Skeletal muscle tissue (tissue), 4 donors: Measurements from ENCODE around the gene MICAL2. TPM values are rescaled to one million over a fixed set of nuclear protein-coding genes. Genes with fewer than 3 reads are reported as not detected.
A peak's percentile ranks its signal among the peaks of the same experiment; 100 is the strongest.

Experiments used
- H3K27ac ChIP-seq: one replicate; pipeline ENCODE4 v1.7.0; 2013; ENCODE audit warnings: mild to moderate bottlenecking, low read depth, low read length, inconsistent platforms
- H3K27me3 ChIP-seq, 3 donors: one replicate each; pipeline ENCODE4 v1.7.0; 2013; ENCODE audit warnings: low read length in 3 of 3; ENCODE audit not compliant: control insufficient read depth in 3 of 3, insufficient read depth in 3 of 3
- H3K36me3 ChIP-seq, 3 donors: one replicate each; pipeline ENCODE4 v1.7.0; 2013; ENCODE audit warnings: low read length in 3 of 3; ENCODE audit not compliant: control insufficient read depth in 3 of 3, insufficient read depth in 3 of 3
- H3K4me1 ChIP-seq, 3 donors: one replicate each; pipeline ENCODE4 v1.7.0; 2013; ENCODE audit warnings: low read length in 3 of 3, mild to moderate bottlenecking in 3 of 3; ENCODE audit not compliant: control insufficient read depth in 3 of 3, insufficient read depth in 3 of 3
- H3K4me3 ChIP-seq, 3 donors: one replicate each; pipeline ENCODE4 v1.7.0; 2013; ENCODE audit warnings: low read length in 3 of 3
- H3K9ac ChIP-seq, 3 donors: one replicate each; pipeline ENCODE4 v1.7.0; 2013; ENCODE audit warnings: low read length in 3 of 3, mild to moderate bottlenecking in 3 of 3, moderate library complexity in 2 of 3, low read depth in 1 of 3
- H3K9me3 ChIP-seq, 3 donors: one replicate each; pipeline ENCODE4 v1.7.0; 2013; ENCODE audit warnings: low read length in 3 of 3; ENCODE audit not compliant: control insufficient read depth in 3 of 3
- total RNA-seq: library from RNA; depleted of rRNA; stranded (reverse); fragments of >200 nt; gene quantifications from one replicate; pipeline ENCODE4 v1.2.3, GENCODE V29; 2014
- donor health status: Osteomylitis.

Gene MICAL2
- total RNA-seq, 1 donor from 2014 or later: 35.5 TPM

DNA sequence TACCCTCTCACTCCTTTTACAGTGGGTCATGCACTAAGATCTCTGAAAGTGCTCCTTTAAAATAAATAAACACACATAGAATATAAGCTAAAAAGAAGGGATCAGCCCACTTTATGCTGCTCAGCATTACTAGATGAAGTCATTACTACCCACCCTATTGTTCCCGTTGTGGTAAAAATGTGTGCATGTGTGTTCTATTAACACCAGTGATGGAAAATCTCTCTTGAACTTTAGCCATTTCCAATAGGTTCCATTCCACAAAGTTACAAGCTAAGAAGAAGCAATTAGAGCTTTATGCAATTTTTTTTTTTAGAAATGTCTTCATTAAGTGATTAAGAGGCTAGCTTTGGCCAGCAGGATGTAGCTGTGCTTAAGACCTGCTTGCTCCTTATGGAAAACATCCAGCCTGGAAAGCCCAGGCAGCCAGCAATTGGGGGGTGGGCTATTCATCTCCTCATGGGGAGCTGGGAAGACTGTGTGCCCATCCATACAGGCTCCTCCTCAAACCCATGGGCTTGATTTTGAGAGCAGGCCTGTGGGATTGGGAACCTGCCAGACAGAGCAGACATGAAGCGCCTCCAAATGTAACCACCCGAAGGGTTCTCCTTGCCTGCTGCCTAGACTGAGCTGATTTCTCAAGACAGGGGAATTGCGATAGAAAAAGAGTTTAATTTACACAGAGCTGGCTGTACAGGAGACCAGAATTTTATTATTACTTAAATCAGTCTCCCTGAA is 174.1 kb downstream of the MICAL2 start:
- no peak overlapping the region for H3K4me3 ChIP-seq
- no peak overlapping the region for H3K9ac ChIP-seq
- no peaks in the 10 kb centered on the region for H3K9me3 ChIP-seq
- H3K4me1 ChIP-seq: peaks cover 21 to 26% (median 23%) of the 10 kb centered on the region in 3 donors
- H3K27ac ChIP-seq: no peak overlapping the region
- H3K36me3 ChIP-seq: no peaks in the 10 kb centered on the region
- no peaks in the 10 kb centered on the region for H3K27me3 ChIP-seq

DNA sequence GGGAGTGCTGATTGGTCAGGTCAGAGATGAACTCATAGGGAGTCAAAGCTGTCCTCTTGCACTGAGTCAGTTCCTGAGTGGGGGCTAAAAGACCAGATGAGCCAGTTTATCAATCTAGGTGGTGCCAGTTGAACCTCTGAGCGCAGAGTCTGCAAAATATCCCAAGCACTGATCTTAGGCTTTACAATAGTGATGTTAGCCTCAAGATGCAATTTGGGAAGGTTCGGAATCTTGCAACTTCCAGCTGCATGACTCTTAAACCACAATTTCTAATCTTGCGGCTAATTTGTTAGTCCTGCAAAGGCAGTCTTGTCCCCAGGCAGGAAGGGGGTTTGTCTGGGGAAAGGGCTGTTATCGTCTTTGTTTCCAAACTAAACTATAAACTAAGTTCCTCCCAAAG is 174.7 kb downstream of the MICAL2 start:
- no peaks in the 10 kb centered on the region for H3K36me3 ChIP-seq
- H3K9ac ChIP-seq: no peak overlapping the region
- H3K27ac ChIP-seq: no peak overlapping the region
- no peaks in the 10 kb centered on the region for H3K9me3 ChIP-seq
- no peak overlapping the region for H3K4me3 ChIP-seq
- peaks cover 21 to 26% (median 23%) of the 10 kb centered on the region in 3 donors for H3K4me1 ChIP-seq
- no peaks in the 10 kb centered on the region for H3K27me3 ChIP-seq

DNA sequence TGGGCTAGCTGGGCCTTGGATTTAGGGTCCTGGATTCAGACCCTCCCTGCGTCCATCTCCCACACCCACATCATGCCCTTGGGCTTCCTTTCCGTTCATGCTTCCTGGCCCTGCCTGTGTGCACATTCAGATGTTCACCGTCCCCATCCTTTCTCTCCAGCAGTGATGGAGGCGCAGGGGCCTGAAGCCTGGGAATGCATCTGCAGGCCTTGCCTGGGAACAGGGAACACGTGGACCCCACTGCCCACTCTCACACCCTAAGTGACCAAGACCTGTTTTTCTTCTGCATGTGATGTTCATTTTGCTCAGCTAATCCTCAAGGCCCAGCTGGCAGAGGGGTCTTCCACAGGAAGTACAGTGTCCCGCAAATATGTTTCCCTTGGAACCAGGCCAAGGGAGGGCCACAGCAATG is 175.4 kb downstream of the MICAL2 start:
- Histone ChIP-seq H3K9ac (no peak overlapping the region), H3K27me3 (no peaks in the 10 kb centered on the region), H3K9me3 (no peaks in the 10 kb centered on the region), H3K36me3 (no peaks in the 10 kb centered on the region), H3K4me1 (peaks cover 21 to 26% (median 23%) of the 10 kb centered on the region in 3 donors), H3K4me3 (no peak overlapping the region), H3K27ac (peak overlapping the region; percentile 15)

GRCh38 chr11:12286606-12287005 is 176.2 kb downstream of the MICAL2 start:
- H3K27me3 ChIP-seq: no peaks in the 10 kb centered on the region
- H3K36me3 ChIP-seq: no peaks in the 10 kb centered on the region
- no peak overlapping the region for H3K9ac ChIP-seq
- no peaks in the 10 kb centered on the region for H3K9me3 ChIP-seq
- no peak overlapping the region for H3K27ac ChIP-seq
- peaks cover 21 to 26% (median 23%) of the 10 kb centered on the region in 3 donors for H3K4me1 ChIP-seq
- no peak overlapping the region for H3K4me3 ChIP-seq

DNA sequence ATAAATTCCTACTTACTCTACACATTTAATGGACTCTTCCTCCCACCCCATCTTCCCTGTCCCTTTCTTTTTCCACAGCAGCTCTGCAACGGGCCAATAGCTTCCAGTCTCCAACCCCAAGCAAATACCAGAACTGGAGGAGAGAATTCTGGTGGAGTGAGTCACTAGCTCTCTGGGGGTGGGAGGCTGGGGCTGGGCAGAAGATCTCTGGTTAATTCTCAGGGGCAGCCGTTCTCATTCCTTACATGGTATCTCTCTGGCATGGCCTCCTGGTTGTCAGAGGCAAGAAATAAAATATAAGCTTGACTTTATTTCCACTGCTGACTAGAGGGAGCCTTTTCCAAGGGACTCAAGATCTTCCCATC is 176.6 kb downstream of the MICAL2 start:
- Histone ChIP-seq H3K9me3 (no peaks in the 10 kb centered on the region), H3K27me3 (no peaks in the 10 kb centered on the region), H3K27ac (peak overlapping the region; percentile 82), H3K4me1 (peaks cover 20 to 26% (median 23%) of the 10 kb centered on the region in 3 donors), H3K9ac (no peak overlapping the region), H3K4me3 (no peak overlapping the region), H3K36me3 (no peaks in the 10 kb centered on the region)

GRCh38 chr11:12287374-12288211 is 177.2 kb downstream of the MICAL2 start:
- peaks cover 20 to 26% (median 23%) of the 10 kb centered on the region in 3 donors for H3K4me1 ChIP-seq
- no peaks in the 10 kb centered on the region for H3K36me3 ChIP-seq
- peak overlapping the region; percentile 82 for H3K27ac ChIP-seq
- H3K27me3 ChIP-seq: no peaks in the 10 kb centered on the region
- no peaks in the 10 kb centered on the region for H3K9me3 ChIP-seq
- H3K4me3 ChIP-seq: no peak overlapping the region
- H3K9ac ChIP-seq: peak overlapping the region in 1 of 3 donors; percentile 33

DNA sequence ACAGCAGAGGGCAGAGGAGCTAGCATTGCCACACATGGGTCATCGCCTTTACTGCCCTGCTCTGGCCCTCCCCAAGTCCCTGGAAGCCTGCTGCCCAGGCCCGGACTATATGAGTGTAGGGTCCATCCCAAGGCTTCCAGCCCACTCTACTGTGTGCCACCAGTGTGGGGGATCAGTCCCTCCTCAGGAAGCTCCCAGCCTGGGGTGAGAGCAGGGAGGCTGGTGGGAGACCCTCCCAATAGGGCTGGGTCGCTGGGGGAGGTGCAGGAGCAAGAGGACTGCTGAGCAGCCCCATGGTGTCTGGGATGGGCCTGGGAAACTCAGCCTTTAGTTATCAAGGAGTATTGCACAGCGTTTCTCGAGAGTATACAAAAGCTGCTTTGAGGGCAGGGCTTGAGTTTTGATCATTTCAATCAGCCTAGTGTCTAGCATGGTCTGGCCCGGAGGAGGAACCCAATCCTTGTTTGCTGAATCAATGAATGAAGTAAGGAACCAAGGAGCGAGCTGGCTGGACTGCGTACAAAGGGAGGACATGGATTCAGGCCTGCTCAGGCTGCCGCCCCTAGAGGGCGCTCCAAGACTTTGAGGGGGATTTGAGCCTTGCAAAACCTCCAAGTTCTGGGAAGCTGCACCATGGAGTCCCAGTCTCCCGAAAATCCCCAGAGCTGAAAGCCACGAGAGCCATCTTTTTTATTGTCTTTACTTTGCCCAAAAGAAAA is 178.0 kb downstream of the MICAL2 start:
- Histone ChIP-seq H3K9me3 (no peaks in the 10 kb centered on the region), H3K4me3 (no peak overlapping the region), H3K9ac (peak overlapping the region in 2 of 3 donors; percentile 30 to 33), H3K27ac (peak overlapping the region; percentile 82), H3K36me3 (no peaks in the 10 kb centered on the region), H3K27me3 (no peaks in the 10 kb centered on the region), H3K4me1 (peaks cover 22 to 26% (median 23%) of the 10 kb centered on the region in 3 donors)

GRCh38 chr11:12288931-12289666 is 178.7 kb downstream of the MICAL2 start:
- no peaks in the 10 kb centered on the region for H3K9me3 ChIP-seq
- H3K27ac ChIP-seq: no peak overlapping the region
- peaks cover 22 to 26% (median 23%) of the 10 kb centered on the region in 3 donors for H3K4me1 ChIP-seq
- no peaks in the 10 kb centered on the region for H3K27me3 ChIP-seq
- H3K9ac ChIP-seq: no peak overlapping the region
- H3K4me3 ChIP-seq: no peak overlapping the region
- no peaks in the 10 kb centered on the region for H3K36me3 ChIP-seq

- no peak overlapping the region for H3K27ac ChIP-seq
- no peak overlapping the region for H3K9ac ChIP-seq
- no peaks in the 10 kb centered on the region for H3K27me3 ChIP-seq
- peaks cover 22 to 26% (median 23%) of the 10 kb centered on the region in 3 donors for H3K4me1 ChIP-seq
- H3K36me3 ChIP-seq: no peaks in the 10 kb centered on the region
- no peak overlapping the region for H3K4me3 ChIP-seq
- no peaks in the 10 kb centered on the region for H3K9me3 ChIP-seq
Observed at GRCh38 chr11:12289667-12290476, 179.5 kb downstream of the MICAL2 start.
